K562 (cell line): ENCODE results near the gene C19orf12. TPM values are rescaled to one million over a fixed set of nuclear protein-coding genes. Genes with fewer than 3 reads are reported as not detected.
A peak's percentile ranks its signal among the peaks of the same experiment; 100 is the strongest.

Source experiments
- ARID1B ChIP-seq: fragments of 450-650 bp; IDR thresholded peaks from 2 replicates; pipeline ENCODE4 v1.6.1; 2016; ENCODE audit warnings: antibody characterized with exemption, mild to moderate bottlenecking, inconsistent platforms
- CAMTA2 ChIP-seq: fragments of 250-450 bp; sonication (Bioruptor Pico); conservative IDR thresholded peaks from 2 replicates; pipeline ENCODE4 v1.5.1; 2022
- CHD2 ChIP-seq: IDR thresholded peaks from 2 replicates; pipeline ENCODE4 v1.6.1; 2011; ENCODE audit warnings: low read depth, low read length
- ERF ChIP-seq: fragments of 450-650 bp; formaldehyde crosslinking; IDR thresholded peaks from 2 replicates; pipeline ENCODE4 v1.4.0; 2020; ENCODE audit warnings: mild to moderate bottlenecking, mixed read lengths
- HDAC8 ChIP-seq: fragments of 450-650 bp; IDR thresholded peaks from 2 replicates; pipeline ENCODE4 v1.6.1; 2016; ENCODE audit warnings: mild to moderate bottlenecking, missing genetic modification characterization, moderate library complexity, missing compliant biosample characterization
- HMGN3 ChIP-seq: IDR thresholded peaks from 2 replicates; pipeline ENCODE4 v1.6.1; 2011; ENCODE audit warnings: borderline replicate concordance, low read depth, mild to moderate bottlenecking, mixed read lengths, low read length; ENCODE audit not compliant: insufficient read length; ENCODE audit errors: extremely low read depth
- NR4A1 ChIP-seq, 2 experiments: fragments of 250-450 bp in 1 of 2; fragments of 450-650 bp in 1 of 2; sonication (Bioruptor Pico) in 1 of 2; IDR thresholded peaks; 2 replicates each; pipeline versions ENCODE4 v1.4.0 to v1.6.1; 2016 to 2020; ENCODE audit warnings: mild to moderate bottlenecking in 2 of 2, missing compliant biosample characterization in 1 of 2, missing genetic modification characterization in 1 of 2, moderate library complexity in 1 of 2
- RBBP5 ChIP-seq: fragments of 200-600 bp; sonication (generic); IDR thresholded peaks from 2 replicates; pipeline ENCODE4 v1.6.1; 2012; ENCODE audit warnings: borderline replicate concordance, mild to moderate bottlenecking, low read length, control low read depth, inconsistent platforms; ENCODE audit not compliant: insufficient read depth, poor library complexity, severe bottlenecking
- ZBTB1 ChIP-seq: sonication (generic); formaldehyde crosslinking; IDR thresholded peaks from 2 replicates; pipeline ENCODE4 v1.8.1; 2023; ENCODE audit warnings: missing genetic modification reagents, low read depth, mild to moderate bottlenecking, borderline replicate concordance
- ZNF197 ChIP-seq: fragments of 200-800 bp; sonication (Bioruptor generic); IDR thresholded peaks from 2 replicates; pipeline ENCODE4 v1.6.1; 2016; ENCODE audit warnings: low read depth, missing genetic modification characterization, missing compliant biosample characterization
- polyA plus RNA-seq, 8 experiments: library from polyadenylated mRNA; depleted of rRNA in 4 of 8; stranded (reverse) in 5 of 8; unstranded in 3 of 8; fragments of >200 nt; fragmentation: Nextera tagmentation in 2 of 8; fragmentation: Illumina TruSeq in 1 of 8; extraction: Ambion mirVana in 2 of 8; extraction: Trizol in 1 of 8; gene quantifications; 2 replicates each; pipeline versions ENCODE4 v1.2.1 to v1.2.3, GENCODE V29; 2011 to 2014; ENCODE audit warnings: inconsistent platforms in 1 of 8, missing spikeins in 1 of 8
- total RNA-seq, 7 experiments: library from RNA; depleted of rRNA in 6 of 7; stranded (reverse); fragments of >200 nt in 6 of 7; fragmentation: Illumina TruSeq in 2 of 7; extraction: Trizol in 2 of 7; gene quantifications; 2 replicates each; pipeline versions ENCODE4 v1.2.1 to v1.2.3, GENCODE V29; 2011 to 2021; ENCODE audit warnings: low replicate concordance in 1 of 7
- TF ChIP-seq, protein P1 (sequence below): sonication (generic); formaldehyde crosslinking; IDR thresholded peaks from 2 replicates; pipeline ENCODE4 v1.8.1; 2023; ENCODE audit warnings: mild to moderate bottlenecking, missing genetic modification reagents
- TF ChIP-seq, protein P2 (sequence below): sonication (generic); formaldehyde crosslinking; IDR thresholded peaks from 2 replicates; pipeline ENCODE4 v1.8.0; 2022; ENCODE audit warnings: mild to moderate bottlenecking, missing genetic modification reagents
- TF ChIP-seq, protein P3 (sequence below): conservative IDR thresholded peaks from 2 replicates; pipeline ENCODE4 v1.6.1; 2011; ENCODE audit warnings: low read depth, mild to moderate bottlenecking, low read length; ENCODE audit not compliant: control insufficient read depth
- TF ChIP-seq, protein P4 (sequence below): fragments of 150-350 bp; IDR thresholded peaks from 2 replicates; pipeline ENCODE4 v1.6.1; 2014; ENCODE audit warnings: low read depth, mild to moderate bottlenecking, low read length, borderline replicate concordance
- TF ChIP-seq, protein P5 (sequence below): fragments of 450-650 bp; IDR thresholded peaks from 2 replicates; pipeline ENCODE4 v1.6.1; 2017; ENCODE audit warnings: mild to moderate bottlenecking, moderate library complexity

Gene C19orf12
- total and polyA plus RNA-seq, 9 of the 15 experiments (the other 6 are each of a cell fraction or from before 2014, with no cell fraction given), result 1.9 to 14.5 (median 10.2) TPM

DNA sequence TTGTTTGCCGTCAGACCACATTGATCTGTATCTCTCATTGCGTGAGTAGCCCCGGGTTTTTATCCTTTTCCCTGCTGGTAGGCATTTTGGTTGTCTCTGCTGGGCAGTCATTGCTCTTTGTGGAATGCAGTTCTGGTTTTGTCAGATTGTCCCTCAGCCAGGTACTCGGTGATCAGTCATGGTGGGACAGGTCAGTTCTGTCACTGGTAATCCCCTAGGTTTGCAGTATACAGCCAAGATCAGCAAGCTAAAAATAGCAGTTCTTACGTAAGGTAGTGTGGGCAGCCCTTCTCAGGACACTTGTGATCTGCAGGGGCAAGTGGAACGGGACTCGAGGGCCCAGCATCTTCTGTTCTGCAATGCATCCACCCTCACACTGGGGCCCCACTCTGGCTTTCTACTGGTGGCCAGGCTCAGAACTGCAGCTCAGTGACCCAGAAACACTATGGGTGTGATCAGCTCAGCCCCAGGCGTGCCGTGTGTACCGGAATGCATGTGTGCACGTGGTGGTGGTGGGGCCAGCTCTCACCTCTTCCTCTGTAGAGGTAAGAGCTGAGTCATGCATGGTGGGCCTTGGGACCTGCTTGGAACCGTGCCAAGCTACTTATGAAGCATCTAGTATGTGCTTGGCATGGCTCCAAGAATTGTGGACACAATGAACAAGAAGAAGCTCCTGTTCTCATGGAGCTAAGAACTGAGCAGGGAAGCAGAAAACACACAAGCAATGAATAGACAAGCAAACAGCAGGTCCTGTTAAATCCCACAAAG, 43.5 kb downstream of the C19orf12 start (continued):
- TF ChIP-seq, protein P1, sequence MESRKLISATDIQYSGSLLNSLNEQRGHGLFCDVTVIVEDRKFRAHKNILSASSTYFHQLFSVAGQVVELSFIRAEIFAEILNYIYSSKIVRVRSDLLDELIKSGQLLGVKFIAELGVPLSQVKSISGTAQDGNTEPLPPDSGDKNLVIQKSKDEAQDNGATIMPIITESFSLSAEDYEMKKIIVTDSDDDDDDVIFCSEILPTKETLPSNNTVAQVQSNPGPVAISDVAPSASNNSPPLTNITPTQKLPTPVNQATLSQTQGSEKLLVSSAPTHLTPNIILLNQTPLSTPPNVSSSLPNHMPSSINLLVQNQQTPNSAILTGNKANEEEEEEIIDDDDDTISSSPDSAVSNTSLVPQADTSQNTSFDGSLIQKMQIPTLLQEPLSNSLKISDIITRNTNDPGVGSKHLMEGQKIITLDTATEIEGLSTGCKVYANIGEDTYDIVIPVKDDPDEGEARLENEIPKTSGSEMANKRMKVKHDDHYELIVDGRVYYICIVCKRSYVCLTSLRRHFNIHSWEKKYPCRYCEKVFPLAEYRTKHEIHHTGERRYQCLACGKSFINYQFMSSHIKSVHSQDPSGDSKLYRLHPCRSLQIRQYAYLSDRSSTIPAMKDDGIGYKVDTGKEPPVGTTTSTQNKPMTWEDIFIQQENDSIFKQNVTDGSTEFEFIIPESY, result 0 out of 2 replicates have a peak, but pooled peaks have one; percentile 41
- TF ChIP-seq RBBP5, result no peak
- no peak for TF ChIP-seq HDAC8 (tag)
- TF ChIP-seq ERF (CRISPR knock-in tag), result no peak
- TF ChIP-seq, protein P2, sequence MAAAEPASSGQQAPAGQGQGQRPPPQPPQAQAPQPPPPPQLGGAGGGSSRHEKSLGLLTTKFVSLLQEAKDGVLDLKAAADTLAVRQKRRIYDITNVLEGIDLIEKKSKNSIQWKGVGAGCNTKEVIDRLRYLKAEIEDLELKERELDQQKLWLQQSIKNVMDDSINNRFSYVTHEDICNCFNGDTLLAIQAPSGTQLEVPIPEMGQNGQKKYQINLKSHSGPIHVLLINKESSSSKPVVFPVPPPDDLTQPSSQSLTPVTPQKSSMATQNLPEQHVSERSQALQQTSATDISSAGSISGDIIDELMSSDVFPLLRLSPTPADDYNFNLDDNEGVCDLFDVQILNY (CRISPR knock-in tag), result 0 out of 2 replicates have a peak, but pooled peaks have one; percentile 45
- TF ChIP-seq, protein P3, sequence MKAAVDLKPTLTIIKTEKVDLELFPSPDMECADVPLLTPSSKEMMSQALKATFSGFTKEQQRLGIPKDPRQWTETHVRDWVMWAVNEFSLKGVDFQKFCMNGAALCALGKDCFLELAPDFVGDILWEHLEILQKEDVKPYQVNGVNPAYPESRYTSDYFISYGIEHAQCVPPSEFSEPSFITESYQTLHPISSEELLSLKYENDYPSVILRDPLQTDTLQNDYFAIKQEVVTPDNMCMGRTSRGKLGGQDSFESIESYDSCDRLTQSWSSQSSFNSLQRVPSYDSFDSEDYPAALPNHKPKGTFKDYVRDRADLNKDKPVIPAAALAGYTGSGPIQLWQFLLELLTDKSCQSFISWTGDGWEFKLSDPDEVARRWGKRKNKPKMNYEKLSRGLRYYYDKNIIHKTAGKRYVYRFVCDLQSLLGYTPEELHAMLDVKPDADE, result no peak
- TF ChIP-seq ZNF197 (CRISPR knock-in tag), result no peak
- TF ChIP-seq ARID1B, result 0 out of 2 replicates have a peak, but pooled peaks have one; percentile 9
- no peak for TF ChIP-seq NR4A1 (CRISPR knock-in tag; IDR thresholded peaks at IDR 0.05)
- TF ChIP-seq NR4A1 (tag; IDR thresholded peaks at IDR 0.05), result no peak
- TF ChIP-seq, protein P4, sequence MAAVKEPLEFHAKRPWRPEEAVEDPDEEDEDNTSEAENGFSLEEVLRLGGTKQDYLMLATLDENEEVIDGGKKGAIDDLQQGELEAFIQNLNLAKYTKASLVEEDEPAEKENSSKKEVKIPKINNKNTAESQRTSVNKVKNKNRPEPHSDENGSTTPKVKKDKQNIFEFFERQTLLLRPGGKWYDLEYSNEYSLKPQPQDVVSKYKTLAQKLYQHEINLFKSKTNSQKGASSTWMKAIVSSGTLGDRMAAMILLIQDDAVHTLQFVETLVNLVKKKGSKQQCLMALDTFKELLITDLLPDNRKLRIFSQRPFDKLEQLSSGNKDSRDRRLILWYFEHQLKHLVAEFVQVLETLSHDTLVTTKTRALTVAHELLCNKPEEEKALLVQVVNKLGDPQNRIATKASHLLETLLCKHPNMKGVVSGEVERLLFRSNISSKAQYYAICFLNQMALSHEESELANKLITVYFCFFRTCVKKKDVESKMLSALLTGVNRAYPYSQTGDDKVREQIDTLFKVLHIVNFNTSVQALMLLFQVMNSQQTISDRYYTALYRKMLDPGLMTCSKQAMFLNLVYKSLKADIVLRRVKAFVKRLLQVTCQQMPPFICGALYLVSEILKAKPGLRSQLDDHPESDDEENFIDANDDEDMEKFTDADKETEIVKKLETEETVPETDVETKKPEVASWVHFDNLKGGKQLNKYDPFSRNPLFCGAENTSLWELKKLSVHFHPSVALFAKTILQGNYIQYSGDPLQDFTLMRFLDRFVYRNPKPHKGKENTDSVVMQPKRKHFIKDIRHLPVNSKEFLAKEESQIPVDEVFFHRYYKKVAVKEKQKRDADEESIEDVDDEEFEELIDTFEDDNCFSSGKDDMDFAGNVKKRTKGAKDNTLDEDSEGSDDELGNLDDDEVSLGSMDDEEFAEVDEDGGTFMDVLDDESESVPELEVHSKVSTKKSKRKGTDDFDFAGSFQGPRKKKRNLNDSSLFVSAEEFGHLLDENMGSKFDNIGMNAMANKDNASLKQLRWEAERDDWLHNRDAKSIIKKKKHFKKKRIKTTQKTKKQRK, result no peak
- TF ChIP-seq HMGN3, result no peak
- TF ChIP-seq, protein P5, sequence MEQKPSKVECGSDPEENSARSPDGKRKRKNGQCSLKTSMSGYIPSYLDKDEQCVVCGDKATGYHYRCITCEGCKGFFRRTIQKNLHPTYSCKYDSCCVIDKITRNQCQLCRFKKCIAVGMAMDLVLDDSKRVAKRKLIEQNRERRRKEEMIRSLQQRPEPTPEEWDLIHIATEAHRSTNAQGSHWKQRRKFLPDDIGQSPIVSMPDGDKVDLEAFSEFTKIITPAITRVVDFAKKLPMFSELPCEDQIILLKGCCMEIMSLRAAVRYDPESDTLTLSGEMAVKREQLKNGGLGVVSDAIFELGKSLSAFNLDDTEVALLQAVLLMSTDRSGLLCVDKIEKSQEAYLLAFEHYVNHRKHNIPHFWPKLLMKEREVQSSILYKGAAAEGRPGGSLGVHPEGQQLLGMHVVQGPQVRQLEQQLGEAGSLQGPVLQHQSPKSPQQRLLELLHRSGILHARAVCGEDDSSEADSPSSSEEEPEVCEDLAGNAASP, result no peak
- no peak for TF ChIP-seq CHD2
- TF ChIP-seq CAMTA2, result no peak
- no peak for TF ChIP-seq ZBTB1 (CRISPR knock-in tag)
